B cell (primary cell): ENCODE data around the gene PSMD8. TPM values are rescaled to one million over a fixed set of nuclear protein-coding genes. Genes with fewer than 3 reads are reported as not detected.
A peak's percentile ranks its signal among the peaks of the same experiment; 100 is the strongest.

Experiments
- ATAC-seq: fragments of 200-7000 bp; cut with Tn5 transposase; one replicate; pipeline ENCODE4 v1.10.0; 2021; ENCODE audit warnings: low read depth, mild to moderate bottlenecking, moderate number of reproducible peaks, moderate library complexity
- CTCF ChIA-PET: fragments of 350-600 bp; sonication (Branson Sonifier 250); formaldehyde crosslinking; loops from one replicate; lab custom pipeline; 2021; ENCODE audit warnings: antibody characterized with exemption, inconsistent platforms; lab: Charles Lee
- POLR2A ChIA-PET: fragments of 350-600 bp; sonication (Branson Sonifier 250); formaldehyde crosslinking; loops from one replicate; lab custom pipeline; 2021; ENCODE audit warnings: antibody characterized with exemption; lab: Charles Lee
- DNase-seq: peaks from one replicate; pipeline ENCODE4 v3.0.0; 2013
- H2AFZ ChIP-seq: 2 replicates; pipeline ENCODE4 v1.6.1; 2012; ENCODE audit warnings: mild to moderate bottlenecking, low read depth, low read length; ENCODE audit not compliant: insufficient read depth, poor library complexity, severe bottlenecking
- H3K27ac ChIP-seq, 2 donors: 1 replicate in 1 of 2; 2 replicates in 1 of 2; pipeline ENCODE4 v1.5.1; 2012 to 2013; ENCODE audit warnings: low read length in 2 of 2, mild to moderate bottlenecking in 2 of 2, moderate library complexity in 1 of 2
- H3K27me3 ChIP-seq, 4 experiments: fragments of 200-600 bp in 1 of 4; sonication (generic) in 1 of 4; replicated peaks in 1 of 4; 1 replicate in 2 of 4; 2 replicates in 2 of 4; pipeline versions ENCODE4 v1.6.1 to v1.7.0; 2013 to 2016; ENCODE audit warnings: low read length in 3 of 4, mild to moderate bottlenecking in 2 of 4, mixed read lengths in 1 of 4, moderate library complexity in 1 of 4; ENCODE audit not compliant: insufficient read depth in 4 of 4, control insufficient read depth in 3 of 4; ENCODE audit errors: control extremely low read depth in 1 of 4
- H3K36me3 ChIP-seq, 2 experiments: replicated peaks in 1 of 2; 1 replicate in 1 of 2; 2 replicates in 1 of 2; pipeline versions ENCODE4 v1.6.1 to v1.7.1; 2013; ENCODE audit warnings: low read length in 1 of 2; ENCODE audit not compliant: insufficient read depth in 2 of 2, control insufficient read depth in 1 of 2; ENCODE audit errors: control extremely low read depth in 1 of 2, extremely low read depth in 1 of 2
- H3K4me1 ChIP-seq, 2 donors: fragments of 200-600 bp in 1 of 2; sonication (generic) in 1 of 2; 1 replicate in 1 of 2; 2 replicates in 1 of 2; pipeline versions ENCODE4 v1.5.1 to v1.6.1; 2013 to 2017; ENCODE audit warnings: low read length in 2 of 2; ENCODE audit not compliant: control insufficient read depth in 2 of 2, insufficient read depth in 2 of 2
- H3K4me2 ChIP-seq: replicated peaks from 2 replicates; pipeline ENCODE3; 2012; ENCODE audit warnings: mild to moderate bottlenecking, low read depth, low read length; ENCODE audit not compliant: poor library complexity, severe bottlenecking
- H3K4me3 ChIP-seq, 5 experiments: fragments of 200-600 bp in 1 of 5; sonication (generic) in 1 of 5; 1 replicate in 3 of 5; 2 replicates in 2 of 5; pipeline versions ENCODE4 v1.5.1 to v1.7.0; 2011 to 2016; ENCODE audit warnings: low read length in 4 of 5, mild to moderate bottlenecking in 4 of 5, low read depth in 2 of 5, control low read depth in 1 of 5, moderate library complexity in 1 of 5; ENCODE audit not compliant: insufficient read depth in 1 of 5; ENCODE audit errors: control extremely low read depth in 1 of 5, extremely low read depth in 1 of 5
- H3K79me2 ChIP-seq: fragments of 200-600 bp; sonication (generic); one replicate; pipeline ENCODE4 v1.6.0; 2016; ENCODE audit warnings: low read length; ENCODE audit not compliant: control insufficient read depth, insufficient read depth
- H3K9ac ChIP-seq: fragments of 200-600 bp; sonication (generic); 2 replicates; pipeline ENCODE4 v1.6.1; 2017; ENCODE audit warnings: mild to moderate bottlenecking, low read length, moderate library complexity
- H3K9me3 ChIP-seq, 3 donors: one replicate each; pipeline versions ENCODE4 v1.6.1 to v1.7.1; 2013; ENCODE audit warnings: low read length in 2 of 3; ENCODE audit not compliant: control insufficient read depth in 2 of 3, insufficient read depth in 1 of 3; ENCODE audit errors: control extremely low read depth in 1 of 3
- H4K20me1 ChIP-seq: 2 replicates; pipeline ENCODE4 v1.6.0; 2012; ENCODE audit warnings: mild to moderate bottlenecking, low read length; ENCODE audit not compliant: insufficient read depth, control insufficient read depth, poor library complexity, severe bottlenecking
- H3K27ac Mint-ChIP-seq: one replicate; pipeline ENCODE4 v1.8.0; 2021; ENCODE audit warnings: mixed read lengths
- H3K27me3 Mint-ChIP-seq: one replicate; pipeline ENCODE4 v1.8.0; 2021; ENCODE audit warnings: mixed read lengths
- H3K4me1 Mint-ChIP-seq: one replicate; pipeline ENCODE4 v1.8.0; 2021; ENCODE audit warnings: mixed read lengths
- H3K4me3 Mint-ChIP-seq: one replicate; pipeline ENCODE4 v1.8.0; 2021; ENCODE audit warnings: mixed read lengths
- H3K9me3 Mint-ChIP-seq: one replicate; pipeline ENCODE4 v1.8.0; 2022; ENCODE audit warnings: mixed read lengths; ENCODE audit not compliant: insufficient read depth
- CTCF ChIP-seq: fragments of 200-600 bp; IDR thresholded peaks from one replicate; pipeline ENCODE4 v1.8.0; 2022; ENCODE audit warnings: antibody characterized with exemption, mild to moderate bottlenecking
- EZH2 ChIP-seq: IDR thresholded peaks from 2 replicates; pipeline ENCODE4 v1.6.1; 2012; ENCODE audit warnings: borderline replicate concordance, low read depth, mild to moderate bottlenecking, moderate library complexity, low read length; ENCODE audit not compliant: insufficient read depth, poor library complexity, severe bottlenecking
- WGBS: methylation state at CpG from one replicate; pipeline ENCODE4 v1.1.5; 2013; ENCODE audit warnings: missing lambda C conversion rate; ENCODE audit not compliant: insufficient coverage; 5-methylcytosine and 5-hydroxymethylcytosine counted together
- intact Hi-C: fragments of 100-400 bp; cut with micrococcal nuclease; formaldehyde crosslinking; loops from one replicate; pipeline ENCODE4 v1.10.0; 2022
- polyA plus RNA-seq: library from polyadenylated mRNA; depleted of rRNA; stranded (reverse); fragments of >200 nt; gene quantifications from 2 replicates; pipeline ENCODE4 v1.2.3, GENCODE V29; 2012
- total RNA-seq, 2 donors: library from RNA; stranded (reverse); fragments of 120-200 nt in 1 of 2; gene quantifications; 1 replicate in 1 of 2; 2 replicates in 1 of 2; pipeline versions ENCODE4 v1.2.3 to v1.2.4, GENCODE V29; 2013 to 2022

Gene PSMD8
- total and polyA plus RNA-seq, 2 donors (not counting 1 experiment from before 2014, with no cell fraction given): 88.1 to 122 TPM

GRCh38 chr19:38388349-38389100 lies 14.2 kb downstream of the PSMD8 start, which contains the start of gene SPRED3:
SPRED3 (plus strand) TSS chr19:38388697; CDS start chr19:38390303, 1,606 bp downstream.
- POLR2A ChIA-PET: interaction anchor here (0.6 to 2.5 kb wide), 6 partner anchors 12 to 27 kb away, joined by 3 to 11 read pairs (median 5); partner anchors contain the start of genes FAM98C and PSMD8
- Histone ChIP-seq H3K9me3 (peaks cover 0 to 30% (median 0%) of the 10 kb centered on the region in 3 donors), H3K79me2 (no peaks in the 10 kb centered on the region), H3K27me3 (peaks cover 0 to 49% (median 22%) of the 10 kb centered on the region in 4 experiments), H2AFZ (peak within 1 kb of the TSS; percentile 53), H3K4me2 (peak within 1 kb of the TSS; percentile 97), H3K36me3 (peaks cover 0 to 14% of the 10 kb centered on the region in 2 experiments), H3K4me1 (peaks cover 36% of the 10 kb centered on the region in 2 donors), H3K4me3 (peak within 1 kb of the TSS; percentile 11 to 77 (median 41)), H4K20me1 (peaks cover 45% of the 10 kb centered on the region), H3K9ac (peak within 1 kb of the TSS; percentile 69), H3K27ac (no peak within 1 kb of the TSS)
- ATAC-seq: no peak
- Mint-ChIP-seq H3K9me3 (no peaks in the 10 kb centered on the region), H3K27me3 (peaks cover 29% of the 10 kb centered on the region), H3K27ac (peak within 1 kb of the TSS; percentile 75), H3K4me3 (peak within 1 kb of the TSS; percentile 97), H3K4me1 (peaks cover 31% of the 10 kb centered on the region)
- intact Hi-C loops: loop anchor here (1.0 to 5.0 kb wide), 2 partner anchors 52 to 229 kb away; partner anchors contain the start of genes EIF3K and MAP4K1
- under 1% methylated on average over 36 of the region's 46 CpGs for WGBS
- CTCF ChIA-PET: interaction anchor here (1.1 to 2.3 kb wide), 3 partner anchors 9 to 53 kb away, joined by 3 to 20 read pairs (median 4); partner anchors contain the start of genes CATSPERG and FAM98C
- TF ChIP-seq CTCF: no peak
- TF ChIP-seq EZH2: no peak
- peak; percentile 34 for DNase-seq
